ENCODE results near the gene DCAKD. TPM values are rescaled to one million over a fixed set of nuclear protein-coding genes. Genes with fewer than 3 reads are reported as not detected.
A peak's percentile ranks its signal among the peaks of the same experiment; 100 is the strongest.

Gene DCAKD
- polyA plus RNA-seq, 1 donor from 2014 or later = 68.5 TPM

DNA sequence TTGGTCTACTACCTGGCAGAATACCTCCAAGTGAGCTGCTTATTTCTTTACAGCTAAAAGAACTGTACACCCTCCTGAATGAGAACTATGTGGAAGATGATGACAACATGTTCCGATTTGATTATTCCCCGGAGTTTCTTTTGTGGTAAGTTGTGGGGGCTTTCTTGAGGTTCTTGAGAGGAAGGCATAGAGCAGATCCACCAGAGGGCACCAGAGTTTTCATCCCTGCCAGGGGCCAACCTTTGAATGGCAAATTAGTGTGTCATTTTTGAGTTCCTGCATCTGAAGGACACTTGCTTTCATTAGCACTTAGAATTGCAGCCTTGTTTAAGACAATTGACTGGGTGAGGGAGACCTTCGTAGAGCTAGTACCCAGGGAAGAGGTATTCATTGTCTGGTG, 44.7 kb upstream of the DCAKD start:
- Histone ChIP-seq H3K9me3 (ENCODE audit: low read length) (no peaks in the 10 kb centered on the region), H3K27ac (ENCODE audit: low read length) (no peak overlapping the region), H3K9ac (ENCODE audit: low read length) (no peak overlapping the region), H2AFZ (ENCODE audit: low read depth, low read length) (no peak overlapping the region), H3K79me2 (replicated peaks; ENCODE audit: insufficient read depth, low read length) (no peaks in the 10 kb centered on the region), H3F3A (ENCODE audit: insufficient read depth, low read length, poor library complexity, severe bottlenecking) (no peaks in the 10 kb centered on the region), H3K4me3 (ENCODE audit: low read length) (no peak overlapping the region), H3K9me2 (ENCODE audit: insufficient read depth, low read length) (no peaks in the 10 kb centered on the region), H4K20me1 (ENCODE audit: insufficient read depth) (no peaks in the 10 kb centered on the region), H3K27me3 (ENCODE audit: insufficient read depth, low read depth, low read length) (no peaks in the 10 kb centered on the region), H3K4me2 (ENCODE audit: low read length) (no peak overlapping the region), H3K36me3 (ENCODE audit: insufficient read depth, low read length) (no peaks in the 10 kb centered on the region)
- TF ChIP-seq EZH2 (IDR thresholded peaks at IDR 0.05; ENCODE audit: borderline replicate concordance, insufficient read depth, low read length, poor library complexity, severe bottlenecking) (no peak), EP300 (conservative IDR thresholded peaks at IDR 0.05; ENCODE audit: poor library complexity, severe bottlenecking) (no peak), RAD21 (conservative IDR thresholded peaks at IDR 0.05) (no peak), SMC3 (conservative IDR thresholded peaks at IDR 0.05; ENCODE audit: poor library complexity) (peak; percentile 13)
- TF ChIP-seq, protein P1, sequence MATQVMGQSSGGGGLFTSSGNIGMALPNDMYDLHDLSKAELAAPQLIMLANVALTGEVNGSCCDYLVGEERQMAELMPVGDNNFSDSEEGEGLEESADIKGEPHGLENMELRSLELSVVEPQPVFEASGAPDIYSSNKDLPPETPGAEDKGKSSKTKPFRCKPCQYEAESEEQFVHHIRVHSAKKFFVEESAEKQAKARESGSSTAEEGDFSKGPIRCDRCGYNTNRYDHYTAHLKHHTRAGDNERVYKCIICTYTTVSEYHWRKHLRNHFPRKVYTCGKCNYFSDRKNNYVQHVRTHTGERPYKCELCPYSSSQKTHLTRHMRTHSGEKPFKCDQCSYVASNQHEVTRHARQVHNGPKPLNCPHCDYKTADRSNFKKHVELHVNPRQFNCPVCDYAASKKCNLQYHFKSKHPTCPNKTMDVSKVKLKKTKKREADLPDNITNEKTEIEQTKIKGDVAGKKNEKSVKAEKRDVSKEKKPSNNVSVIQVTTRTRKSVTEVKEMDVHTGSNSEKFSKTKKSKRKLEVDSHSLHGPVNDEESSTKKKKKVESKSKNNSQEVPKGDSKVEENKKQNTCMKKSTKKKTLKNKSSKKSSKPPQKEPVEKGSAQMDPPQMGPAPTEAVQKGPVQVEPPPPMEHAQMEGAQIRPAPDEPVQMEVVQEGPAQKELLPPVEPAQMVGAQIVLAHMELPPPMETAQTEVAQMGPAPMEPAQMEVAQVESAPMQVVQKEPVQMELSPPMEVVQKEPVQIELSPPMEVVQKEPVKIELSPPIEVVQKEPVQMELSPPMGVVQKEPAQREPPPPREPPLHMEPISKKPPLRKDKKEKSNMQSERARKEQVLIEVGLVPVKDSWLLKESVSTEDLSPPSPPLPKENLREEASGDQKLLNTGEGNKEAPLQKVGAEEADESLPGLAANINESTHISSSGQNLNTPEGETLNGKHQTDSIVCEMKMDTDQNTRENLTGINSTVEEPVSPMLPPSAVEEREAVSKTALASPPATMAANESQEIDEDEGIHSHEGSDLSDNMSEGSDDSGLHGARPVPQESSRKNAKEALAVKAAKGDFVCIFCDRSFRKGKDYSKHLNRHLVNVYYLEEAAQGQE (IDR thresholded peaks at IDR 0.05; ENCODE audit: borderline replicate concordance) = no peak
- TF ChIP-seq, protein P2, sequence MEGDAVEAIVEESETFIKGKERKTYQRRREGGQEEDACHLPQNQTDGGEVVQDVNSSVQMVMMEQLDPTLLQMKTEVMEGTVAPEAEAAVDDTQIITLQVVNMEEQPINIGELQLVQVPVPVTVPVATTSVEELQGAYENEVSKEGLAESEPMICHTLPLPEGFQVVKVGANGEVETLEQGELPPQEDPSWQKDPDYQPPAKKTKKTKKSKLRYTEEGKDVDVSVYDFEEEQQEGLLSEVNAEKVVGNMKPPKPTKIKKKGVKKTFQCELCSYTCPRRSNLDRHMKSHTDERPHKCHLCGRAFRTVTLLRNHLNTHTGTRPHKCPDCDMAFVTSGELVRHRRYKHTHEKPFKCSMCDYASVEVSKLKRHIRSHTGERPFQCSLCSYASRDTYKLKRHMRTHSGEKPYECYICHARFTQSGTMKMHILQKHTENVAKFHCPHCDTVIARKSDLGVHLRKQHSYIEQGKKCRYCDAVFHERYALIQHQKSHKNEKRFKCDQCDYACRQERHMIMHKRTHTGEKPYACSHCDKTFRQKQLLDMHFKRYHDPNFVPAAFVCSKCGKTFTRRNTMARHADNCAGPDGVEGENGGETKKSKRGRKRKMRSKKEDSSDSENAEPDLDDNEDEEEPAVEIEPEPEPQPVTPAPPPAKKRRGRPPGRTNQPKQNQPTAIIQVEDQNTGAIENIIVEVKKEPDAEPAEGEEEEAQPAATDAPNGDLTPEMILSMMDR (IDR thresholded peaks at IDR 0.05; ENCODE audit: poor library complexity, severe bottlenecking) = peak; percentile 37

DNA sequence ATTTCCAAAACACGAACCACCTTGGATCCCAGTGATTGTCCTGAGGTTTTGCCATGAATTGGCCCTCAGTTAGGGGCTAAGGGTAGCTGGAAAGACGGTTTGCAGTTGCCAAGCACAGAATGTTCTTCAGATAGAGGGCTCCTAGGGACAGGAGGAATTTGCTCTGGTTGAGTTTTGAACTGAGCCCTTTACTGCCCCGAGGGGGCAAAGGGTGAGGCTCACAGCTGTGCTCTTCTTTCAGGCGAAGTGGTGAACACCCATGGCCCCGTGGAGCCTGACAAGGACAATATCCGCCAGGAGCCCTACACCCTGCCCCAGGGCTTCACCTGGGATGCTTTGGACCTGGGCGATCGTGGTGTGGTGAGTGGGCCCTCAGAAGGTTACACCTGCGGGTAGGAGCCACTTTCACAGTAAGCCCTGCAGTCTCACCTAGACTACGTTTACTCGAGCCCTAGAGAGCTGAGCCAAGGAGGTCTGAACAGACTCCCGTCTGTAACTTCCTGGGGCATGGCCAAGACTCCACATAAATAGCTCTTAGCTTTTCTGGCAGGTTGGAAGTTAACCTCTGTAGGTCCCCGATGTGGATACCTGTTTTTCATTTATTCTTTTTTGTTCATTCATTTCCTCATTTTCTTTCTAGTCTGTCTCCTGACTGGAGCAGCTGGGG, 42.1 kb upstream of the DCAKD start:
- Histone ChIP-seq H3K4me2 (ENCODE audit: low read length) (no peak overlapping the region), H3K9ac (ENCODE audit: low read length) (no peak overlapping the region), H3K36me3 (ENCODE audit: insufficient read depth, low read length) (no peaks in the 10 kb centered on the region), H3K9me2 (ENCODE audit: insufficient read depth, low read length) (no peaks in the 10 kb centered on the region), H3K79me2 (replicated peaks; ENCODE audit: insufficient read depth, low read length) (no peaks in the 10 kb centered on the region), H4K20me1 (ENCODE audit: insufficient read depth) (no peaks in the 10 kb centered on the region), H3K27me3 (ENCODE audit: insufficient read depth, low read depth, low read length) (no peaks in the 10 kb centered on the region), H2AFZ (ENCODE audit: low read depth, low read length) (no peak overlapping the region), H3F3A (ENCODE audit: insufficient read depth, low read length, poor library complexity, severe bottlenecking) (no peaks in the 10 kb centered on the region), H3K9me3 (ENCODE audit: low read length) (no peaks in the 10 kb centered on the region), H3K4me3 (ENCODE audit: low read length) (no peak overlapping the region), H3K27ac (ENCODE audit: low read length) (no peak overlapping the region)
- TF ChIP-seq POLR2AphosphoS5 (IDR thresholded peaks at IDR 0.05) = no peak
- TF ChIP-seq SMC3 (conservative IDR thresholded peaks at IDR 0.05; ENCODE audit: poor library complexity) = no peak
- TF ChIP-seq EZH2 (IDR thresholded peaks at IDR 0.05; ENCODE audit: borderline replicate concordance, insufficient read depth, low read length, poor library complexity, severe bottlenecking) = no peak
- TF ChIP-seq, protein P1 (IDR thresholded peaks at IDR 0.05; ENCODE audit: borderline replicate concordance) = no peak
- TF ChIP-seq TAF1 (IDR thresholded peaks at IDR 0.05; ENCODE audit: low read depth) = no peak
- TF ChIP-seq RAD21 (conservative IDR thresholded peaks at IDR 0.05) = no peak
- TF ChIP-seq EP300 (conservative IDR thresholded peaks at IDR 0.05; ENCODE audit: poor library complexity, severe bottlenecking) = no peak
- no peak for TF ChIP-seq MXI1 (conservative IDR thresholded peaks at IDR 0.05; ENCODE audit: poor library complexity, severe bottlenecking)
- TF ChIP-seq, protein P2 (IDR thresholded peaks at IDR 0.05; ENCODE audit: poor library complexity, severe bottlenecking) = no peak
